Suprapubic skin (tissue), 3 donors: ENCODE results near the gene EID3.

Experiments
- EP300 ChIP-seq: sonication (generic); formaldehyde crosslinking; IDR thresholded peaks from one replicate; pipeline ENCODE4 v1.6.1; 2017; ENCODE audit warnings: antibody characterized with exemption
- TF ChIP-seq, protein P1 (sequence below), 2 donors: fragments of 200-600 bp in 1 of 2; fragments of 450-650 bp in 1 of 2; sonication (generic) in 1 of 2; IDR thresholded peaks; one replicate each; pipeline ENCODE4 v1.5.1; 2016 to 2019; ENCODE audit warnings: antibody characterized with exemption in 2 of 2, mild to moderate bottlenecking in 1 of 2, moderate library complexity in 1 of 2

DNA sequence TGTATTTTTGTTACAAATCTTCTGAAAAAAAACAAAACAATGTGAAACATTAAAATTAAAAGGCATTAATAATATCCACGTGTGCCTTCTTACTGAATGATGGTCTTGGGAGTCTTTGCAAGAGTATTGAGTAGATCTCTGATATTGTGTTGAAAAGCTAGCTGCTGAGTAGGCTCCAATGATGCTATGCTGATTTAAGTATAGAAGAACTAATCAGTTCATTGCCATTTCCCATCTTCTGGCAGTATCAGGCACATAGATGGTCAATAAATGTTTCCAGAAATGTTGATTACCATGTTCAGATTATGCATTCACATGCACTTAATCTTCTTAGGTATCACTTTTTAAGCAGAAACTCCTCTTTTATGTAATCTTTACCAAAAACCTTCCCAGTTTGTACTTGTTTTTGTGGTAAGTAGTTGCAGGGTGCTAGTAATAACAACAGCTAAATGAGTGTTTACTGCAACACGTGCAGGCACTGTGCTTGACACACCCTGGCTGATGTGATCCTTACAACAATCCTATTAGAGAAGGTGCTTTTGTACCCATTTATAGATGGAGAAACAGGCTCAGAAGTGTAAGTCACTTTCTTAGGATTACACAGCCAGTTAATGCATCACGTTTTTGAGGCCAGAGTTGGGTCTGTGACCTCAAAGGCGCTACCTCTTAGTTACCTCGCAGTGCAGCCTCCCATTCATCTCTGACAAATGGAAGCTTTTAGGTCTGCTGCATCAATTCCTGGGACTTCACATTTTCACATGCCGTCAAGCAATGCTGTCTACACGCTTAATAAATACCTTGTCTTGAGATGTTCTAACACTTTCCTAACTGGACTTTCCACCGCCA is 46.9 kb downstream of the EID3 start:
- no peak for TF ChIP-seq EP300
- TF ChIP-seq, protein P1, sequence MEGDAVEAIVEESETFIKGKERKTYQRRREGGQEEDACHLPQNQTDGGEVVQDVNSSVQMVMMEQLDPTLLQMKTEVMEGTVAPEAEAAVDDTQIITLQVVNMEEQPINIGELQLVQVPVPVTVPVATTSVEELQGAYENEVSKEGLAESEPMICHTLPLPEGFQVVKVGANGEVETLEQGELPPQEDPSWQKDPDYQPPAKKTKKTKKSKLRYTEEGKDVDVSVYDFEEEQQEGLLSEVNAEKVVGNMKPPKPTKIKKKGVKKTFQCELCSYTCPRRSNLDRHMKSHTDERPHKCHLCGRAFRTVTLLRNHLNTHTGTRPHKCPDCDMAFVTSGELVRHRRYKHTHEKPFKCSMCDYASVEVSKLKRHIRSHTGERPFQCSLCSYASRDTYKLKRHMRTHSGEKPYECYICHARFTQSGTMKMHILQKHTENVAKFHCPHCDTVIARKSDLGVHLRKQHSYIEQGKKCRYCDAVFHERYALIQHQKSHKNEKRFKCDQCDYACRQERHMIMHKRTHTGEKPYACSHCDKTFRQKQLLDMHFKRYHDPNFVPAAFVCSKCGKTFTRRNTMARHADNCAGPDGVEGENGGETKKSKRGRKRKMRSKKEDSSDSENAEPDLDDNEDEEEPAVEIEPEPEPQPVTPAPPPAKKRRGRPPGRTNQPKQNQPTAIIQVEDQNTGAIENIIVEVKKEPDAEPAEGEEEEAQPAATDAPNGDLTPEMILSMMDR (IDR thresholded peaks at IDR 0.05) = no peak
